Neural cell (in vitro differentiated cells): Measurements from ENCODE around the gene NPAS3.

ENCODE experiments used
- CTCF ChIP-seq: fragments of 450-650 bp; IDR thresholded peaks from 2 replicates; pipeline ENCODE4 v1.5.1; 2014; ENCODE audit warnings: antibody characterized with exemption, mild to moderate bottlenecking, moderate library complexity; ENCODE audit not compliant: poor library complexity, severe bottlenecking
- EP300 ChIP-seq: fragments of 450-650 bp; conservative IDR thresholded peaks from 2 replicates; pipeline ENCODE4 v1.6.1; 2014; ENCODE audit warnings: antibody characterized with exemption, mild to moderate bottlenecking, moderate library complexity; ENCODE audit not compliant: poor library complexity, severe bottlenecking
- EZH2 ChIP-seq: fragments of 200-600, 300-800 bp; shearing (Covaris generic), sonication (generic); IDR thresholded peaks from 2 replicates; pipeline ENCODE4 v1.6.1; 2014; ENCODE audit warnings: antibody characterized with exemption, low read length, borderline replicate concordance, mild to moderate bottlenecking; ENCODE audit not compliant: insufficient read depth, poor library complexity, severe bottlenecking
- POLR2AphosphoS5 ChIP-seq: IDR thresholded peaks from 2 replicates; pipeline ENCODE4 v1.6.1; 2012
- RAD21 ChIP-seq: fragments of 450-650 bp; conservative IDR thresholded peaks from 2 replicates; pipeline ENCODE4 v1.6.1; 2014; ENCODE audit warnings: antibody characterized with exemption, mild to moderate bottlenecking, moderate library complexity
- TAF1 ChIP-seq: IDR thresholded peaks from 2 replicates; pipeline ENCODE4 v1.6.1; 2012; ENCODE audit warnings: low read depth
- TF ChIP-seq, protein P1 (sequence below): IDR thresholded peaks from 2 replicates; pipeline ENCODE4 v1.6.1; 2012; ENCODE audit warnings: borderline replicate concordance

DNA sequence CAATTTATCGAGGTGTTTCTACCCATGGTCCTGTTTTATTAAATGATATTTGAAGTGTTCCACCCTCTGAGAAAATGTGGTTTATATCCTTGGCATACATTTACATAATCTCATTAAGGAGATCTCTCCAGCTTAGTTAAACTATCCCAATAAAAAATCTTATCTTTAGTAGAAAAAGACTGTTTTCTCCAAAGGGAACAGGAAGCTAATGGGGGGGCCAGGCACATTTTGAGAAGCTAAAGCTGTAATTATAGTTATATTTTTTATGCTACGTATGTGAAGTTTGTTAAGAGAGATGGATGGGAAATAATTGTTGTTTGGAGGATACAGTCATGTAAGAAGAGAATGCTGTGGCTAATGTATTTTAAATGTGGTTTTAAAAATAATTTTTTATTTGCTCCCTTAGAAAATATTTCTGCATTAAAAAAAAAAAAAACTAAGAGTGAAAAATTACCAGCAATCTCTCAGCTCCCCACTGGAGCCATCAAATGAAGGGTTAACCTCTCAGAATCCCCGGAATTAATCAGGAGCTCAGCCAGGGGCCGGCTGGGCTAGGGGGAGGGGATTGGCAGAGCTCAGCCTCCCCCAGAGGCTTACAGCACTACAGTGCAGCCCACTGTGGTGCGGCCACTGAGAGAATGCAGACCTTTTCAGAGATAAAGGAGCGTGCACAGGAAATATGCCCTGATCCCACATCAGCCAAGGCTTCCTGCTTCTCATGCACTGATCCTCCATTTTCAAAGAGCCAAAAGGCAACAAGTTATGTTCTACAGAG, 826.4 kb downstream of the NPAS3 start:
- TF ChIP-seq CTCF (no peak), EZH2 (no peak), POLR2AphosphoS5 (no peak), TAF1 (no peak), EP300 (no peak), RAD21 (no peak)
- TF ChIP-seq, protein P1, sequence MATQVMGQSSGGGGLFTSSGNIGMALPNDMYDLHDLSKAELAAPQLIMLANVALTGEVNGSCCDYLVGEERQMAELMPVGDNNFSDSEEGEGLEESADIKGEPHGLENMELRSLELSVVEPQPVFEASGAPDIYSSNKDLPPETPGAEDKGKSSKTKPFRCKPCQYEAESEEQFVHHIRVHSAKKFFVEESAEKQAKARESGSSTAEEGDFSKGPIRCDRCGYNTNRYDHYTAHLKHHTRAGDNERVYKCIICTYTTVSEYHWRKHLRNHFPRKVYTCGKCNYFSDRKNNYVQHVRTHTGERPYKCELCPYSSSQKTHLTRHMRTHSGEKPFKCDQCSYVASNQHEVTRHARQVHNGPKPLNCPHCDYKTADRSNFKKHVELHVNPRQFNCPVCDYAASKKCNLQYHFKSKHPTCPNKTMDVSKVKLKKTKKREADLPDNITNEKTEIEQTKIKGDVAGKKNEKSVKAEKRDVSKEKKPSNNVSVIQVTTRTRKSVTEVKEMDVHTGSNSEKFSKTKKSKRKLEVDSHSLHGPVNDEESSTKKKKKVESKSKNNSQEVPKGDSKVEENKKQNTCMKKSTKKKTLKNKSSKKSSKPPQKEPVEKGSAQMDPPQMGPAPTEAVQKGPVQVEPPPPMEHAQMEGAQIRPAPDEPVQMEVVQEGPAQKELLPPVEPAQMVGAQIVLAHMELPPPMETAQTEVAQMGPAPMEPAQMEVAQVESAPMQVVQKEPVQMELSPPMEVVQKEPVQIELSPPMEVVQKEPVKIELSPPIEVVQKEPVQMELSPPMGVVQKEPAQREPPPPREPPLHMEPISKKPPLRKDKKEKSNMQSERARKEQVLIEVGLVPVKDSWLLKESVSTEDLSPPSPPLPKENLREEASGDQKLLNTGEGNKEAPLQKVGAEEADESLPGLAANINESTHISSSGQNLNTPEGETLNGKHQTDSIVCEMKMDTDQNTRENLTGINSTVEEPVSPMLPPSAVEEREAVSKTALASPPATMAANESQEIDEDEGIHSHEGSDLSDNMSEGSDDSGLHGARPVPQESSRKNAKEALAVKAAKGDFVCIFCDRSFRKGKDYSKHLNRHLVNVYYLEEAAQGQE: no peak
